NCI-H2227 treated with DMSO at 0.1 percent for 48 hours (cell line): ENCODE results near the gene EEF2KMT.
A peak's percentile ranks its signal among the peaks of the same experiment; 100 is the strongest.
"Not testable (repeated sequence)": the region's sequence is repeated elsewhere in the genome, so short reads cannot be mapped to it uniquely, and the experiment has no call there.

Source experiments
- DNase-seq: peaks from one replicate; lab custom pipeline; 2025; lab: John Stamatoyannopoulos, UW

Gene EEF2KMT

GRCh38 chr16:5095145-5095830 is 2.3 kb downstream of the EEF2KMT start:
- not testable (repeated sequence) for DNase-seq

GRCh38 chr16:5093746-5094145 is 3.8 kb downstream of the EEF2KMT start:
- DNase-seq: not testable (repeated sequence)

- DNase-seq: not testable (repeated sequence)
These were observed 4.5 kb downstream of the EEF2KMT start for GRCh38 chr16:5093081-5093480.

GRCh38 chr16:5090592-5090991 is 7.0 kb downstream of the EEF2KMT start:
- DNase-seq: not testable (repeated sequence)

DNA sequence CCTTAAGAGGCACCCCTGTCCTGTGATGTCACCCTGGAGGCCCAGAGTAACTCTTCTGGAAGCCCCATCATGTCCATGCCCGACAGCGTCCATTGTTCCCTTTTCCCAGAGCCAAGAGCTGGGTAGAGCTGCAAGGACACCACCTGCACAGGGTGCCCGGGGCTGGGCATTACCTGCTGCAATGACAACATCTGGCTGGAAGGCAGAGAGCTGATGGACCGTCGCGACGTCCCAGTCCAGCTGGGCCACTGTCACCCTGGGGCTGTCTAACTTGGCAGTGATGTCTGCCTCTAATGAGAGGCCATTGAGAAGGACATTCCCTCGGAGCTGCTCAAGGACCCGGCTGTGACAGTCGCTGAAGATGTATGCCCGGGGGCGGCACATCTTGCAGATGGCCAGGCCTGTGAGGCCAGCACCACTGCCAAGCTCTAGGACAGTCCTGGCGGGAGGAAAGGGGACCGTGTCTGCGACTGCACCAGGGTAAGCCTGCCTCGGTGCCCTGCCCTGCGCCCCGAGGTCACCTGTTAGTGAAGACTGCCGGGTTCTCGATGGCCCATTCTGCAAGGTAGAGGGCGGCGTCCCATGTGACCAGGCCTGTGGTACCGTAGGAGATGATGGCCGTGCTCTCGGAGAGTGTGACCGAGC is 7.6 kb downstream of the EEF2KMT start:
- not testable (repeated sequence) for DNase-seq

DNA sequence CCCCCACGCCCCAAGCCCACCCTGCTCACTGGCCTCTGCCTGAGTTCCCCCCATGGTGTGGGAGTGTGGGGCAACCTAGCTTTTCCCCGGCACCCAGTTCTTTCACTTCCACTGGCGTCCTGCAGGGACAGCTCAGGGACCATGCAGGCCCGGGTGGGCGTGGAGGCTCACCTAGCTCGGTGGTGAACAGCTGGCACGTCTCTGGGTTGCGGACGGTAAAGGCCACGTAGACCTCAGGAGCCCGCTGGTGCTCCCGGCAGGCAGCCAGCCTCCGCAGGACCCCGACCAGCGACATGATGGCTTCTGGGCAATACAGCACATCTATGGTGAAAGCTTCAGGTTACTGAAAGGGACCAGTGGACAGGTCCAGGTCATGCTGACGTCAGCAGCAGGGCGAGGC is 8.7 kb downstream of the EEF2KMT start:
- DNase-seq: not testable (repeated sequence)

- not testable (repeated sequence) for DNase-seq
These were observed 9.4 kb downstream of the EEF2KMT start for GRCh38 chr16:5088086-5088790.

GRCh38 chr16:5085716-5086115 is 11.9 kb downstream of the EEF2KMT start:
- not testable (repeated sequence) for DNase-seq

GRCh38 chr16:5084802-5085201 is 12.8 kb downstream of the EEF2KMT start:
- DNase-seq: peak; percentile 34

DNA sequence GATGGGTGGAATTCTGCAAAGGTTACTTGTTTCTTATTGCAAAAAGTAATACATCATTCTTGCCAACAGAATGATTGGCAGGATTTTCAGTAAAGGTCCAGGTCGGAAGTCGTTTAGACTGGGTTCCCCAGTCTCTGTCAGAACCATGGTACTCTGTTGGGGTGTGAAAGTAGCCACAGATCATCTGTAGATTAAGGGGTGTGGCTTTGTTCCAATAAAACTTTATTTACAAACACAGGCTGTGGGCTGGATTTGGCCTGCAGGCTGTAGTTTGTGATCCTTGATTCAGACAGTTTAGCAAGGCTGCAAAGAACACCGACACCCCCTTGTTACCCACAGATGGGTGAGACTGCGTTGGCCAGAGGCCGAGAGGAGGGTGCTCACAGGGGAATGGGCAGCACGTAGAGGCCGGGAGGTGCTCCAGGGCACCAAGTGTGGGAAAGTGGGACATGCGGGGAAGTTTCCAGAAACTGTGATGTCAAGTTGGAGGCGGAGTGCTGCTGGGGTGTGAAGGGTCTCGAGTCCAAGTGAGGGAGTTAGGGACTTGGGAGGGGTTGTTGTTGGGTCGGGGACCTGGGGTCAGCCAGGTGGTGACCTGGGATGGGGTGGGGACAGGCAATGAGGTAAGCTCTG is 13.4 kb downstream of the EEF2KMT start:
- DNase-seq: not testable (repeated sequence)

GRCh38 chr16:5083646-5084045 is 13.9 kb downstream of the EEF2KMT start:
- not testable (repeated sequence) for DNase-seq

GRCh38 chr16:5080996-5081395 is 16.6 kb downstream of the EEF2KMT start:
- DNase-seq: not testable (repeated sequence)

- DNase-seq: not testable (repeated sequence)
These were observed 17.1 kb downstream of the EEF2KMT start for GRCh38 chr16:5080461-5080860.

- DNase-seq: no peak
These were observed 19.0 kb downstream of the EEF2KMT start for GRCh38 chr16:5078626-5079025.

GRCh38 chr16:5077304-5077703 is 20.3 kb downstream of the EEF2KMT start:
- no peak for DNase-seq

DNA sequence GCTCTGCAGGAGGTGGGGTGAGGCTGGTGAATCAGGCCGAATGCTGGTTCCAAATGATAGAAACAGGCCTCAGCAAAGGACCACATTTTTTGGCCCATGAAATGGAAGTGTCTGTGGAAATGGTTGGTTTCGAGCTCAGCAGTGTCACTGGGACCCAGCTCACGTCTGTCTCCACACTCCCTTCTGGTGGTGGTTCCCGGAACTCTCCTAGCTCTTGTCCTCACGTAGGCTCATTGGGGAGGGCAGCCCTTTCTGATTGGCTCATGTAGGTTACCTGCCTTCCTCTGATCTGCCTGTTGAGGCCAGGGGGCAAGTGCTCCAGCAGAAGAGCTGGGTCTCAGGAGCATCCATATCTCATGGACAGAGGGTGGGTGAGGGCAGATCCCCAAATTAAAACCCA is 22.0 kb downstream of the EEF2KMT start:
- no peak for DNase-seq

DNA sequence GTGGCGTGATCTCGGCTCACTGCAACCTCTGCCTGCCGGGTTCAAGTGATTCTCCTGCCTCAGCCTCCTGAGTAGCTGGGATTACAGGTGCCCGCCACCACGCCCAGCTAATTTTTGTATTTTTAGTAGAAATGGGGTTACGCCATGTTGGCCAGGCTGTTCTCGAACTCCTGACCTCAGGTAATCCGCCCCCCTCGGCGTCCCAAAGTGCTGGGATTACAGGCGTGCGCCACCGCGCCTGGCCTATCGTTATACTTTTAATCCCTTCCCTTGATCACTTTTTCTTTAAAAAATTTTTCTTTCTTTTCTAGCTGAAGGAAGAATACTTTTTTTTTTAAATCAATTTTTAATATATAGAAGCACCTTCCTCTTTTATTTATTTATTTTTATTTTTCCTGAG is 23.8 kb downstream of the EEF2KMT start:
- DNase-seq: not testable (repeated sequence)

GRCh38 chr16:5073279-5073629 is 24.3 kb downstream of the EEF2KMT start:
- DNase-seq: no peak

DNA sequence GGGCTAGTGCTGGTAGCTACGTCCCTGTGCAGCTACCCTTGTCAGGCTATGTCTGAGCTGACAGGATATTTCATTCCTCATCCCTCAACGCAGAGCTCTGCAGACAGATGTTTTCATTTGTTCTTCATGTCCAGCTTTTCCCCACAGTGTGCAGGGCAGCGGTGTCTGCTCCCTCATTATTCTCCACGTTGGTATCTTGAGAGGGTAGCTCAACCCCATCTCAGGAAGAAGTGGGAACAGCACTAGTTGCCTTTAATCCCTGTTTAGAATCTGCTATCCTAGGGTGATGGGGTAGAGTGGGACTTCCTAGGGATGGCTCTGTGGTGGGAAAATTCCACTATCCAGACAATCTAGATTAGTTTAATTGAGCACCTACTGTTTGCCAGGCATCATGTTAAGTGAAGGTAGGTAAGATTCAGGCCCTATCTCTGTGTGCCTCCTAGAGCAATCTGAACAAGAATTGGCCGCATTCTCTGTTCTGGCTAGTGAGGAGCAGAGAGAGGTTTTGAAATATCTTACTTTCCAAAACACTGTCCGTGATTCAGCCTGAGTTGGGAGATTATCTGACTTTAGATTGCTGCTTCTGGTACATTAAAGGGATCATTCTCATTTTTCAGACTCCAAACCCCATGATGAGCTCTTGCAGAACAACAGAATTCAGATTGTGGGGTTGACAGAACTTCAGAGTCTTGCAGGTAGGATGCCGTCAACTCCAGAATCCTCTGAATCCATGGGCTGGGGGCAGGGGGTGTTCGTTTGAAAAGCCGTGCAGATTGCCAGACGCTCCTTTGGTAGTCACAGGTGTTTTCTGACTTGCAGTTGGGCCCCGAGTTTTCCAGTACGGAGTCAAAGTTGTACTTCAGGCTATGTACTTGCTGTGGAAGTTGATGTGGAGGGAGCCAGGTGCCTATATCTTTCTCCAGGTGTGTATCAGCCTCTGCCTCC is 25.0 kb downstream of the EEF2KMT start:
- no peak for DNase-seq

DNA sequence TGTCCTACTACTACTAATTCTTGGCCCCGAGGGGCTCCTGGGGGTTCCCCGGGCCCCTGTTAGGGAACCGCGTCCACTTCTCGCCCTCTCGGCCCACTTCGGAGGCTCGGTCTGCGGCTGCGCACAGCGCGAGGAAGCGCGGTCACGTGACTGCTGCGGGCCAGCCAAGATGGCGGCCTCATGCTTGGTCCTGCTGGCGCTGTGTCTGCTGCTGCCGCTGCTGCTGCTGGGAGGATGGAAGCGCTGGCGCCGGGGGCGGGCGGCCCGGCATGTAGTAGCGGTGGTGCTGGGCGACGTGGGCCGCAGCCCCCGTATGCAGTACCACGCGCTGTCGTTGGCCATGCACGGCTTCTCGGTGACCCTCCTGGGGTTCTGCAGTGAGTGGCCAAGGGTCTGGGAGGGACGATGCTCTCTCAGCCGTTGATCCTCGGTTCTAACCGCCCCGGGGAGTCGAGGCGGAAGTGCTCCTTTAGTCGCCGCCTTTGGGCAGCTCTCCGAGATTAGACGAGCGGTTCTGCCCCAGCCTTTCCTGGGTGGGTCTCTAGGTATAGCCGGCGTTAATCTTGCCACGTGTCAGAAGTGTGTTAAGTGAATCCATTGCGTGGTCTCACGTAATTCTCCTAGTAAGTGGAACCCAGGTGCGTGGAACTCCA is 25.8 kb downstream of the EEF2KMT start, which contains the start of gene ALG1:
Gene ALG1 (plus strand): TSS at position 163 of the 653 bp plus-strand sequence. CDS start 7 bp downstream, at position 170.
- peak; percentile 87 for DNase-seq

- DNase-seq: no peak
These were observed 26.3 kb downstream of the EEF2KMT start for GRCh38 chr16:5071341-5071680.
